GM21360 (cell line): ENCODE measurements around the gene EDIL3.
"Not testable (repeated sequence)": the region's sequence is repeated elsewhere in the genome, so short reads cannot be mapped to it uniquely, and the experiment has no call there.

ENCODE experiments used
- ATAC-seq: cut with Tn5 transposase; IDR thresholded peaks from one replicate; pipeline ENCODE4 v1.9.1; 2021; ENCODE audit warnings: mild to moderate bottlenecking, moderate library complexity; ENCODE audit not compliant: unreplicated experiment

The EDIL3 gene

GRCh38 chr5:84378961-84379360 lies 5.7 kb downstream of the EDIL3 start:
- ATAC-seq = no peak

DNA sequence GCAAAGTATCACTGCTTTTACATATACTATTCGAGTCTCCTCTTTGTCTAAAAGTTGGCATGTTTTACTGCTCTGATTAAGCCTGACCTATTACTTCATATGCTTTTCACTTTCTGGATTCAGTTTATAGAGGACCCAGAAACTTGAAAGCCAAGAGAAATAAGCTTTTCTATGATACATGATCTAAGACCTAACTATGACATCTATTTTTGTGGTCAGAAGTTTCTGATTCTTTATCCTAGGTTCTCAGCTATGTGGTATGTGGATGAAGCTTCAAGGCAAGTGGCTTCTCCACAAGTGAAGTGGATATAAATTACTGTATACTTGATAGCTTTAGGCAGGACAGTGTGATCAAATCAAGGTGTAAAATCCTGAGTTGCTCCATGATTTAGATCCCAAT lies 6.3 kb downstream of the EDIL3 start:
- ATAC-seq = no peak

GRCh38 chr5:84376346-84376745 lies 8.3 kb downstream of the EDIL3 start:
- no peak for ATAC-seq

GRCh38 chr5:84374568-84374967 lies 10.1 kb downstream of the EDIL3 start:
- ATAC-seq = no peak

DNA sequence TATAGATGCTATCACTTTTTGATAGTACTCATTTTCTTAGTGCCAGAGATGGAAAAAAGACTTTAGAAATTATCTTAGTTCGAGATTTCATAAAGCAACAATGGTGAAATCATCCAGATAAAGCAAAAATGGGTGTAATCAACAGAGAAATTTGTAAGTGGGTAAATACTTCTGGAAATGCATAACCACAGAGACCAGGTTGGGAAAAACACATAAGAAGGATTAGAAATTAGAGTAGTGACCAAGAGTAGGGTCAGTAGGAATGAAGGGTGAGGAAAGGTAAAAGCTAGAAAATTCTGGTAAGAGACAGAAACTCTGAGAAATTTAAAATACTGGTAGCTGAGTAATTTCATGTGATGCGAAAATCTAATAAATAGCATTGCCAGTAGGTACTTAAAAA lies 11.2 kb downstream of the EDIL3 start:
- no peak for ATAC-seq

GRCh38 chr5:84372066-84372695 lies 12.5 kb downstream of the EDIL3 start:
- ATAC-seq = no peak

DNA sequence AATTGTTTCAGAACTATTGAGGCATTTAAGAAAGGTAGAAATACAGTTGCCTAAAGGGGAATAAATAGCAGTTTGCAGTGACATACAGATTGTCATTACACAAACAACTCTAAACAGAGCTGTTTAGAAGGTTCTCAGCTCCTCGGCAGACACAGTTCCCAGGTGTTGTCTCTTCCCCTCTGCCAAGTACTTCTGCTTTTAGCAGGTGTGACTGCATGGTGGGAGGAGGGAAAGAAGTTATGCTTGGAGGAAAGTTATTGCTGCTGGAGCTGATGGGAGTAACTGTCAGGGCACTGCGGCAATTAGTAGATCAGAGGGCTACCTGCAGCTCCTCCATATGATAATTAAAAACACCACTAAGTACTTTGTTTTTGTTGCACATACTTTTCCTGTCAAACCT lies 14.5 kb downstream of the EDIL3 start:
- ATAC-seq = no peak

DNA sequence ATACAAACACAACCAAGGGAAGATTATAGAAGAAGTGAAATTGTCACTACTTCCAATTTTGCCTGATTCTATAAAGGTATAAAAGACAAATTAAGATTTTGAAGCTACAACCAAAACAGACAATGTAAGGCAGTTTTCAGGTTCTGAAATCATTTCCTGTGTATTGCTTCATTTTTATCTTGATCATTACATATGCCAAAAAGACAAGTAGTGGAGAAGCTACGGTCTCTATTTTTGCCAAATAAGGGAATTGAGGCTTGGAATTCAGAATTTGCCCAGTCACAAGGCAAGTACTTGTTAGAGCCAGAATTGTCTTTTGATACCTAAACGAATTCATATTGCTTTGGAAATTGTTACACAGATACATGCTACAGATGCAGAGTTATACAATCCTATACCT lies 20.6 kb downstream of the EDIL3 start:
- no peak for ATAC-seq

DNA sequence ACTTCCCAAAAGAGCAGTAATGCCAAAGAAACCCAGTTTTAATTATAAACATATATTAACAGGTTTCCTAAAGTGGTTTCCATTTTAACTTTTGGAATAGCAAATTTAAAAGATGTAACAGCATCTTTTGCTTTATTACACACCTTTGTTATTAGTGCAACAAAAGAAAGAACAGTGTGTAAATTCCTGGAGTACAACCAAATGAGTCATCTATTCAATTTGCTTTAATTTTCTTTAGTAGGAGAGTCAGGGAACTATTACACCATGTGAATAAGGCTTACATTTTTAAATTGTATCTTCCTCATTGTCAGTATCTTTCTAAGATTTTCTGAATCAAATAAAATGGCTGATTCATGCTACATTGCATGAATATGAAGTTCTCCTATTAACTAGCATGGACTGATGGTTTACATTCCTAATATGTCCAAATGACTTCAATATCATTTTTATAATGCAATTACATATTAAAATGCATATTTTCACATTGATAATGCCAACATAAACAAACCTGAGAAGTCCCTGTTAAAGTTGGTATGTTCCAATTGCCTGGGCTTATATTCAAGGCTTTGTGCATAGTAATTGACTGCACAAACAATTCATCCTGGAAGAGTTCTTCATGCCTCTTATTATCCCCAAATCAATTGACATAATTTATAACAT lies 22.5 kb downstream of the EDIL3 start:
- ATAC-seq = no peak

- no peak for ATAC-seq
Measured at GRCh38 chr5:84361572-84361971, 23.1 kb downstream of the EDIL3 start.

DNA sequence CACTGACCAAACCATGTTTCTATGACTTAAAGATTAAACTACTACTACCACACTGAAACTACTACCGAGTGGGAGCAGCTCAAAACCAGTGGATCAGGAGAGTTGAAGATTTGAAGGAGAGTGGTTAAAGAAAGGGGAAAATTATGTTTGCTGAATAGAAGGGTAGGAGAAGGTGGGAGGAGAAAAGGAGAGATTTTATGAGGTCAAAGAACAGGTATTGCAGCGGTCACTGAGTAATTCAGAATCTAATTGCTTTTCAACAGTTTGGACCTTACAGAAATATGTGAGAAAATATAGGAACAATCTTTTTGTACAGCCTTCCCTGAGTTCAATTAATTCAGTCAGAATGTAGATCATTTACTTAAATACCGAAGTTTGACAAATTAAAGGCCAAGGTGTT lies 24.6 kb downstream of the EDIL3 start:
- ATAC-seq = no peak

GRCh38 chr5:84354101-84354500 lies 30.6 kb downstream of the EDIL3 start:
- no peak for ATAC-seq

DNA sequence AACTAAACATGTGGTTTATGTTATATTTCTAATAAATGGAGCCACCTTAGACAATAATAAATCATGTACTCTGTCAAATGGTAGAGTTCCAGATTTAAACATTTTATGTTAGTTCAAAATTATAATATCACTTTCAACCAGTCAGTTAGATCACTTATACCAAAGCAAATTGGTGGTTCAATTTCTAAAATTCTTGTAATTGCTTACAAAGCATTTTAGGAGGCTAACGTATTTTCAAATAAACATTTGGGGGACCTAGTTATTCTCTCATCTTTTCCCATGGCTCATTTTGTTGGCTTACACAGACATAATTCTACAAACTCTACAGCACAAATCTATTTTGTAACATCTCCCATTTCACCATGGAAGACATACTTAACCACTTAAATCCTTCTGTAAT lies 39.9 kb downstream of the EDIL3 start:
- ATAC-seq = no peak

- no peak for ATAC-seq
Measured at GRCh38 chr5:84343171-84343570, 41.5 kb downstream of the EDIL3 start.

GRCh38 chr5:84332106-84332505 lies 52.6 kb downstream of the EDIL3 start:
- ATAC-seq = no peak

- no peak for ATAC-seq
Measured at GRCh38 chr5:84327591-84327990, 57.1 kb downstream of the EDIL3 start.

GRCh38 chr5:84322646-84323045 lies 62.0 kb downstream of the EDIL3 start:
- no peak for ATAC-seq

- ATAC-seq = not testable (repeated sequence)
Measured at GRCh38 chr5:84317826-84318225, 66.9 kb downstream of the EDIL3 start.

DNA sequence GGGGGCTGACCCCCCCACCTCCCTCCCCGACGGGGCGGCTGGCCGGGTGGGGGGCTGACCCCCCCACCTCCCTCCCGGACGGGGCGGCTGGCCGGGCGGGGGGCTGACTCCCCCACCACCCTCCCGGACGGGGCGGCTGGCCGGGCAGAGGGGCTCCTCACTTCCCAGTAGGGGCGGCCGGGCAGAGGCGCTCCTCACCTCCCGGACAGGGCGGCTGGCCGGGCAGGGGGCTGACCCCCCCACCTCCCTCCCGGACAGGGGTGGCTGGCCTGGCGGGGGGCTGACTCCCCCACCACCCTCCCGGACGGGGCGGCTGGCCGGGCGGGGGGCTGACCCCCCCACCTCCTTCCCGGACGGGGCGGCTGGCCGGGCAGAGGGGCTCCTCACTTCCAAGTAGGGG lies 72.4 kb downstream of the EDIL3 start:
- not testable (repeated sequence) for ATAC-seq

DNA sequence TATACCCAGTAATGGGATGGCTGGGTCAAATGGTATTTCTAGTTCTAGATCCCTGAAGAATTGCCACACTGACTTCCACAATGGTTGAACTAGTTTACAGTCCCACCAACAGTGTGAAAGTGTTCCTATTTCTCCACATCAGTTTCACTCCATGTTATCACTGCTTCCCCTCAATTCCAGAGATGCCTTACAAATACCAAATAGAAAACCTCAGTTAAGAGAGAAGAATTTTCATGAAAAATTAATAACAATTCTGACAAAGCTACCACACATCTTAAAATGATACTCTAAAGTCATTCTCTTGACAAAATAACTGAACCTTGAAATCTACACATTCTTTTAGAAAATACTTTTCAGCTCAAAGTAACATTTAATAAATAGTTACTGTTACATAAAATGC lies 74.8 kb downstream of the EDIL3 start:
- ATAC-seq = not testable (repeated sequence)

- no peak for ATAC-seq
Measured at GRCh38 chr5:84306601-84307000, 78.1 kb downstream of the EDIL3 start.

DNA sequence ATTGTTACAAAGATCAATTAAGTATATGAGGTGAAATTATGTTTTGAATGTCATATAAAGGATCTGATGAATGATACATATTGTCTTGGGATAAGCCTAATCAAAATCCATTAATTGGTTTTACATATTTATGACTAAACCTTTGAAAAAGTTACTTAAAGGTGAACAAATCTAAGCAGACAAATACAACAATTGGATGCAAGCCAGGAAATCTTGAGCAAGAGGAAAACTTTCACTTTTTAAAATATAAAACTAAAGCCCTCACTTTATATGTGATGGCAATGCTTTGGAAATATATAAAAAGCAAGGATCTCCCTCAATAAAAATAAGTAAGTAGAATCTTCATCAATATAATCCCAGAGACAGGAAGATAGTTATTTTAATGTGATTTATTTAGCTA lies 80.1 kb downstream of the EDIL3 start:
- no peak for ATAC-seq

DNA sequence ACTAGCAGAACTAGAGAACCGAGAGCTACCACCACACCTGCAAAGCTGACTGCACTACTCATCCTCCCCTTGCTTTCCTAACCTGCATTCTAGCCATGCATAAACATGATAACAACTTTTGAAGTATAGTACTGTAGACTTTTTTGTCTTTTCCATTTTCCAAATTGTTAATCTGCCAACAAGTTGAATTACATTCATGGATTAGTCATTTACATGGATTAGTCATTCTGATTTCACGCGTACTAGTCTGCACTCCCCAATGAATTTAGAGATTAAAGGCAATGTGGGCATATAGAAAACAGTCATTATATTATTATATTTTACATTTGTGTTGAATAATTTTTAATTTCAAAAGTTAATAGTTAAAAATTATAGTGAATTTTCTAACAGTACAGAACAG lies 81.4 kb downstream of the EDIL3 start:
- no peak for ATAC-seq
